ENCODE data around the gene RNU2-1. TPM values are rescaled to one million over a fixed set of nuclear protein-coding genes. Genes with fewer than 3 reads are reported as not detected.
"Not testable (repeated sequence)": the region's sequence is repeated elsewhere in the genome, so short reads cannot be mapped to it uniquely, and the experiment has no call there.

Gene RNU2-1
- total and polyA plus RNA-seq, 4 experiments from 2014 or later, result 2,221 to 3,168 TPM; not detected in 2

DNA sequence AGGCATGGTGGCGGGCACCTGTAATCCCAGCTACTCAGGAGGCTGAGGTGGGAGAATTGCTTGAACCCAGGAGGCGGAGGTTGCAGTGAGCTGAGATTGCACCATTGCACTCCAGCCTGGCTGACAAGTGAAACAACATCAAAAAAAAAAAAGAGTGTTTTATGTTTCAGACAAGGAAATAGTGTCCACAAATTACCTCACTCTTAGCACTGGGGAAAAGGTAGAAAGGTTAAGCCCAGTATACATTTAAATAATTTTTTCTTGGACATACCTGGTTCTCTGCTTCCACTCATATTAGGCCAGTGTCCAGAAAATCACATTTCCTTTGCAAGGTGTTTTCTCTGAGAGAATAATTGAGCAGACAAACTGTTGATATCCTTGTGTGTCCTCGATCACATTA, 30.8 kb downstream of the RNU2-1 start:
- H3K4me3 Mint-ChIP-seq; H3K4me3 ChIP-seq (ENCODE audit: low read length in 2 of 2); POLR2A ChIA-PET (ENCODE audit: partially characterized antibody); H3K9me3 Mint-ChIP-seq; H3K9me3 ChIP-seq (ENCODE audit: control insufficient read depth in 1 of 2, low read length in 2 of 2); intact Hi-C loops (cut with micrococcal nuclease); H3K4me1 Mint-ChIP-seq; DNase-seq; H3K4me1 ChIP-seq (ENCODE audit: insufficient read depth, low read length); H3K27ac ChIP-seq (ENCODE audit: low read depth, low read length); H3K27me3 ChIP-seq (ENCODE audit: insufficient read depth, low read length); H3K27me3 Mint-ChIP-seq: not testable (repeated sequence)
- Mint-ChIP-seq H3K36me3 (peaks cover 48 to 67% of the 10 kb centered on the region in 2 donors), H3K27ac (peak overlapping the region in 1 of 7 donors; percentile 29)
- CTCF ChIA-PET (ENCODE audit: partially characterized antibody), result interaction anchor here (2.1 kb wide), 1 partner anchor 9 kb away, joined by 5 read pairs; the partner anchor contains the start of gene TMEM106A
- peaks cover 54% of the 10 kb centered on the region for H3K36me3 ChIP-seq (ENCODE audit: insufficient read depth, low read length)

DNA sequence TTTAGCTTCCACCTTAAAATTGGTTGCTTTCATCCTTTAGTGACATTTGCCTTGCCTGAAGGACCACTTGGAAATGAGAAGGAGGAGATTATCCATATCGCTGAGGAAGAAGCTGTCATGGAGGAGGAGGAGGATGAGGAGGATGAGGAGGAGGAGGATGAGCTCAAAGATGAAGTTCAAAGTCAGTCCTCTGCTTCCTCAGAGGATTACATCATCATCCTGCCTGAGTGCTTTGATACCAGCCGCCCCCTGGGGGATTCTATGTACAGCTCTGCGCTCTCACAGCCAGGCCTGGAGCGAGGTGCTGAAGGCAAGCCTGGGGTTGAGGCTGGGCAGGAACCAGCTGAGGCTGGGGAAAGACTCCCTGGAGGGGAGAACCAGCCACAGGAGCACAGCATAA, 33.6 kb downstream of the RNU2-1 start:
- Histone ChIP-seq H3K36me3 (ENCODE audit: insufficient read depth, low read length) (peaks cover 62% of the 10 kb centered on the region), H3K4me1 (ENCODE audit: insufficient read depth, low read length) (no peaks in the 10 kb centered on the region), H3K9me3 (ENCODE audit: control insufficient read depth in 1 of 2, low read length in 2 of 2) (no peaks in the 10 kb centered on the region), H3K4me3 (ENCODE audit: low read length in 2 of 2) (no peak overlapping the region), H3K27ac (ENCODE audit: low read depth, low read length) (no peak overlapping the region), H3K27me3 (ENCODE audit: insufficient read depth, low read length) (no peaks in the 10 kb centered on the region)
- no peak overlapping the region for H3K4me3 Mint-ChIP-seq
- ChIA-PET CTCF (ENCODE audit: partially characterized antibody) (interaction anchor here (1.2 to 1.7 kb wide), 3 partner anchors 136 to 284 kb away, joined by 3 to 6 read pairs (median 4); partner anchors contain the start of gene DHX8), POLR2A (ENCODE audit: partially characterized antibody) (interaction anchor here (1.1 to 3.4 kb wide), 4 partner anchors 12 to 202 kb away, joined by 3 to 23 read pairs (median 6); partner anchors contain the start of genes RPL27 and TMEM106A)
- peaks cover 0 to 2% (median 0%) of the 10 kb centered on the region in 4 donors for H3K4me1 Mint-ChIP-seq
- peaks cover 52 to 72% of the 10 kb centered on the region in 2 donors for H3K36me3 Mint-ChIP-seq
- DNase-seq, result no peak
- H3K27ac Mint-ChIP-seq, result peak overlapping the region in 2 of 7 donors; percentile 18 to 53
- no peaks in the 10 kb centered on the region for H3K27me3 Mint-ChIP-seq
- H3K9me3 Mint-ChIP-seq, result no peaks in the 10 kb centered on the region
- intact Hi-C loops (cut with micrococcal nuclease), result no loop called here

DNA sequence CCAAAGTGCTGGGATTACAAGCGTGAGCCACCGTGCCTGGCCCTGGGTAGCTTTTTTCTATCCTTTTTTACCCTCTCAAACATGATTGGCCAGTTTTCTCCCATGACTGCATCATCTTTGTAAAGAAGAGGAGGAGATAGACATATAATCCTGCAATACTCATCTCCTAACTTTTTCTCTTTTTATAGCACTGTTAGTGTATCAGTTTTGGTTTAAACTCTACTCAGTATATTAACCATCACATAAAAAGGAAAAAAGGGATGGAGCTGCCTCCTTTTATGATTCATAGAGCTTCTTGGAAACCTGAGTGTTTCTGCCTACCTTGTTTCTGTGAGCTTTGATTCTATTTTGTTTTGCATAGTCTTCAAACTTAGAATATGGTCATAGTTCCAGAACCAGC, 34.1 kb downstream of the RNU2-1 start:
- no peaks in the 10 kb centered on the region for H3K27me3 Mint-ChIP-seq
- H3K4me3 Mint-ChIP-seq, result no peak overlapping the region
- H3K27ac Mint-ChIP-seq, result peak overlapping the region in 1 of 7 donors; percentile 57
- peaks cover 67% of the 10 kb centered on the region for H3K36me3 ChIP-seq (ENCODE audit: insufficient read depth, low read length)
- DNase-seq, result no peak
- no peak overlapping the region for H3K27ac ChIP-seq (ENCODE audit: low read depth, low read length)
- H3K36me3 Mint-ChIP-seq, result peaks cover 55 to 74% of the 10 kb centered on the region in 2 donors
- H3K9me3 ChIP-seq (ENCODE audit: control insufficient read depth in 1 of 2, low read length in 2 of 2), result no peaks in the 10 kb centered on the region
- intact Hi-C loops (cut with micrococcal nuclease), result no loop called here
- H3K4me3 ChIP-seq (ENCODE audit: low read length in 2 of 2), result no peak overlapping the region
- peaks cover 0 to 2% (median 0%) of the 10 kb centered on the region in 4 donors for H3K4me1 Mint-ChIP-seq
- H3K4me1 ChIP-seq (ENCODE audit: insufficient read depth, low read length), result no peaks in the 10 kb centered on the region
- H3K27me3 ChIP-seq (ENCODE audit: insufficient read depth, low read length), result no peaks in the 10 kb centered on the region
- CTCF ChIA-PET (ENCODE audit: partially characterized antibody), result interaction anchor here (0.6 to 1.7 kb wide), 4 partner anchors 136 to 711 kb away, joined by 3 to 6 read pairs (median 4); partner anchors contain the start of gene DHX8
- POLR2A ChIA-PET (ENCODE audit: partially characterized antibody), result interaction anchor here (1.1 to 3.4 kb wide), 4 partner anchors 13 to 202 kb away, joined by 3 to 23 read pairs (median 6); partner anchors contain the start of genes RPL27 and TMEM106A
- no peaks in the 10 kb centered on the region for H3K9me3 Mint-ChIP-seq

DNA sequence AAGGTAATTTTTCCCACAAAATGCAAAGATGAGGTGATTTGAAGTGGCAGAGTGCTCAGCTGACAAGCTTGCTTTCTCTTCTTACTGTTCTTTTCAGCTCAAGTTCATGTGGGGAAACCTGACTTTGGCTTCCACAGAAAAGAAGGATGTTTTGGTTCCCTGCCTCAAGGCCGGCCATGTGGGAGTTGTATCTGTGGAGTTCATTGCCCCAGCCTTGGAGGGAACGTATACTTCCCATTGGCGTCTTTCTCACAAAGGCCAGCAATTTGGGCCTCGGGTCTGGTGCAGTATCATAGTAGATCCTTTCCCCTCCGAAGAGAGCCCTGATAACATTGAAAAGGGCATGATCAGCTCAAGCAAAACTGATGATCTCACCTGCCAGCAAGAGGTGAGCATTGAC, 40.5 kb downstream of the RNU2-1 start:
- peak overlapping the region in 1 of 7 donors; percentile 56 for H3K27ac Mint-ChIP-seq
- peaks cover 77% of the 10 kb centered on the region for H3K36me3 ChIP-seq (ENCODE audit: insufficient read depth, low read length)
- ChIA-PET CTCF (ENCODE audit: partially characterized antibody) (no interaction called here), POLR2A (ENCODE audit: partially characterized antibody) (interaction anchor here (1.1 kb wide), 1 partner anchor 22 kb away, joined by 3 read pairs; the partner anchor contains the start of gene NBR1)
- intact Hi-C loops (cut with micrococcal nuclease), result no loop called here
- H3K36me3 Mint-ChIP-seq, result peaks cover 59 to 82% of the 10 kb centered on the region in 2 donors
- no peaks in the 10 kb centered on the region for H3K27me3 ChIP-seq (ENCODE audit: insufficient read depth, low read length)
- H3K4me1 Mint-ChIP-seq, result peaks cover 0 to 1% (median 0%) of the 10 kb centered on the region in 4 donors
- H3K4me1 ChIP-seq (ENCODE audit: insufficient read depth, low read length), result no peaks in the 10 kb centered on the region
- no peak overlapping the region for H3K4me3 Mint-ChIP-seq
- no peaks in the 10 kb centered on the region for H3K9me3 Mint-ChIP-seq
- H3K4me3 ChIP-seq (ENCODE audit: low read length in 2 of 2), result no peak overlapping the region
- DNase-seq, result no peak
- no peak overlapping the region for H3K27ac ChIP-seq (ENCODE audit: low read depth, low read length)
- H3K27me3 Mint-ChIP-seq, result no peaks in the 10 kb centered on the region
- no peaks in the 10 kb centered on the region for H3K9me3 ChIP-seq (ENCODE audit: control insufficient read depth in 1 of 2, low read length in 2 of 2)

DNA sequence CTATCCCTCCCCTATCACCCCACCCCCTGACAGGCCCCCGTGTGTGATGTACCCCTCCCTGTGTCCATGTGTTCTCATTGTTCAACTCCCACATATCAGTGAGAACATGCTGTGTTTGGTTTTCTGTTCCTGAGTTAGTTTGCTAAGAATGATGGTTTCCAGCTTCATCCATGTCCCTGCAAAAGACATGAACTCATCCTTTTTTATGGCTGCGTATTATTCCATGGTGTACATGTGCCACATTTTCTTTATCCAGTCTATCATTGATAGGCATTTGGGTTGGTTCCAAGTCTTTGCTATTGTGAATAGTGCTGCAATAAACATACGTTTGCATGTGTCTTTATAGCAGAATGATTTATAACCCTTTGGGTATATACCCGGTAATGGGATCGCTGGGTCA, 47.1 kb downstream of the RNU2-1 start:
- H3K27me3 ChIP-seq (ENCODE audit: insufficient read depth, low read length); intact Hi-C loops (cut with micrococcal nuclease); H3K27ac ChIP-seq (ENCODE audit: low read depth, low read length); DNase-seq; H3K4me3 ChIP-seq (ENCODE audit: low read length in 2 of 2); H3K4me1 Mint-ChIP-seq; CTCF ChIA-PET (ENCODE audit: partially characterized antibody); H3K27me3 Mint-ChIP-seq; H3K9me3 Mint-ChIP-seq; H3K4me1 ChIP-seq (ENCODE audit: insufficient read depth, low read length); H3K4me3 Mint-ChIP-seq; H3K9me3 ChIP-seq (ENCODE audit: control insufficient read depth in 1 of 2, low read length in 2 of 2); POLR2A ChIA-PET (ENCODE audit: partially characterized antibody): not testable (repeated sequence)
- peaks cover 29 to 64% of the 10 kb centered on the region in 2 donors for H3K36me3 Mint-ChIP-seq
- peak overlapping the region in 2 of 7 donors; percentile 45 to 69 for H3K27ac Mint-ChIP-seq
- peaks cover 38% of the 10 kb centered on the region for H3K36me3 ChIP-seq (ENCODE audit: insufficient read depth, low read length)

DNA sequence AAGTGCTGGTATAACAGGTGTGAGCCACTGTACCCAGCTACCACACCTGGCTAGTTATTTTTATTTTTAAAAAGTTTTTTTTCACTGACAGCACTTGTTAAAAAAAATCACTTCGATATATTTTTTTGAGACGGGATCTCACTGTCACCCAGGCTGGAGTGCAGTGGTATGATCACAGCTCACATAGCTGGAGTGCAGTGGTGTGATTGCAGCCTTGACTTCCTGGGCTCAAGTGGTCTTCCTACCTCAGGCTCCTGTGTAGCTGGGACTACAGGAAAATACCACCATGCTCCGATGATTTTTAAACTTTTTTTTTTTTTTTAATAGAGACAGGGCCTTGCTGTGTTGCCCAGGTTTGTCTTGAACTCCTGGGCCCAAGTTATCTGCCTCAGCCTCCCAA, 49.9 kb downstream of the RNU2-1 start:
- CTCF ChIA-PET (ENCODE audit: partially characterized antibody), result no interaction called here
- Mint-ChIP-seq H3K9me3 (no peaks in the 10 kb centered on the region), H3K4me3 (no peak overlapping the region), H3K36me3 (peaks cover 17 to 54% of the 10 kb centered on the region in 2 donors), H3K27me3 (no peaks in the 10 kb centered on the region), H3K4me1 (peaks cover 0 to 10% (median 3%) of the 10 kb centered on the region in 4 donors), H3K27ac (no peak overlapping the region)
- POLR2A ChIA-PET (ENCODE audit: partially characterized antibody), result no interaction called here
- H3K9me3 ChIP-seq (ENCODE audit: control insufficient read depth in 1 of 2, low read length in 2 of 2), result no peaks in the 10 kb centered on the region
- H3K27me3 ChIP-seq (ENCODE audit: insufficient read depth, low read length), result no peaks in the 10 kb centered on the region
- H3K4me1 ChIP-seq (ENCODE audit: insufficient read depth, low read length), result no peaks in the 10 kb centered on the region
- no peak overlapping the region for H3K4me3 ChIP-seq (ENCODE audit: low read length in 2 of 2)
- DNase-seq, result no peak
- no peak overlapping the region for H3K27ac ChIP-seq (ENCODE audit: low read depth, low read length)
- H3K36me3 ChIP-seq (ENCODE audit: insufficient read depth, low read length), result peaks cover 25% of the 10 kb centered on the region
- intact Hi-C loops (cut with micrococcal nuclease), result no loop called here
